Measurements from ENCODE around the gene NR1H4. TPM values are rescaled to one million over a fixed set of nuclear protein-coding genes. Genes with fewer than 3 reads are reported as not detected.
A peak's percentile ranks its signal among the peaks of the same experiment; 100 is the strongest.
"Not testable (repeated sequence)": the region's sequence is repeated elsewhere in the genome, so short reads cannot be mapped to it uniquely, and the experiment has no call there.

NR1H4 gene
- total RNA-seq, result not detected

GRCh38 chr12:100473716-100474150, at the start of gene NR1H4:
Gene NR1H4 (plus strand): TSS chr12:100473866. CDS start chr12:100493324, 19,458 bp downstream.
- DNase-seq (ENCODE audit: low read depth in 2 of 3, low spot score in 2 of 3), result no peak

GRCh38 chr12:100426145-100426544, 47.5 kb upstream of the NR1H4 start:
- DNase-seq (ENCODE audit: low read depth in 2 of 3, low spot score in 2 of 3), result no peak

- no peak for DNase-seq (ENCODE audit: low read depth in 2 of 3, low spot score in 2 of 3)
Observed at GRCh38 chr12:100427078-100427477, 46.6 kb upstream of the NR1H4 start.

GRCh38 chr12:100430251-100430650, 43.4 kb upstream of the NR1H4 start:
- DNase-seq (ENCODE audit: low read depth in 2 of 3, low spot score in 2 of 3), result not testable (repeated sequence)

- no peak for DNase-seq (ENCODE audit: low read depth in 2 of 3, low spot score in 2 of 3)
Observed at GRCh38 chr12:100433701-100434100, 40.0 kb upstream of the NR1H4 start.

GRCh38 chr12:100434177-100434576, 39.5 kb upstream of the NR1H4 start:
- DNase-seq (ENCODE audit: low read depth in 2 of 3, low spot score in 2 of 3), result no peak

GRCh38 chr12:100435957-100436356, 37.7 kb upstream of the NR1H4 start:
- no peak for DNase-seq (ENCODE audit: low read depth in 2 of 3, low spot score in 2 of 3)

GRCh38 chr12:100437038-100437841, 36.4 kb upstream of the NR1H4 start:
- DNase-seq (ENCODE audit: low read depth in 2 of 3, low spot score in 2 of 3), result peak in 1 of 3 donors; percentile 8

- no peak for DNase-seq (ENCODE audit: low read depth in 2 of 3, low spot score in 2 of 3)
Observed at GRCh38 chr12:100439797-100440196, 33.9 kb upstream of the NR1H4 start.

GRCh38 chr12:100442403-100442802, 31.3 kb upstream of the NR1H4 start:
- DNase-seq (ENCODE audit: low read depth in 2 of 3, low spot score in 2 of 3), result no peak

GRCh38 chr12:100443434-100443833, 30.2 kb upstream of the NR1H4 start:
- DNase-seq (ENCODE audit: low read depth in 2 of 3, low spot score in 2 of 3), result no peak

- DNase-seq (ENCODE audit: low read depth in 2 of 3, low spot score in 2 of 3), result no peak
Observed at GRCh38 chr12:100445081-100445481, 28.6 kb upstream of the NR1H4 start.

GRCh38 chr12:100447381-100447780, 26.3 kb upstream of the NR1H4 start:
- peak in 2 of 3 donors; percentile 35 to 60 for DNase-seq (ENCODE audit: low read depth in 2 of 3, low spot score in 2 of 3)

GRCh38 chr12:100448656-100449055, 25.0 kb upstream of the NR1H4 start:
- no peak for DNase-seq (ENCODE audit: low read depth in 2 of 3, low spot score in 2 of 3)

GRCh38 chr12:100450735-100451134, 22.9 kb upstream of the NR1H4 start:
- DNase-seq (ENCODE audit: low read depth in 2 of 3, low spot score in 2 of 3), result no peak

GRCh38 chr12:100453951-100454350, 19.7 kb upstream of the NR1H4 start:
- no peak for DNase-seq (ENCODE audit: low read depth in 2 of 3, low spot score in 2 of 3)

GRCh38 chr12:100455896-100456295, 17.8 kb upstream of the NR1H4 start:
- DNase-seq (ENCODE audit: low read depth in 2 of 3, low spot score in 2 of 3), result no peak

GRCh38 chr12:100458191-100458590, 15.5 kb upstream of the NR1H4 start:
- DNase-seq (ENCODE audit: low read depth in 2 of 3, low spot score in 2 of 3), result no peak

- no peak for DNase-seq (ENCODE audit: low read depth in 2 of 3, low spot score in 2 of 3)
Observed at GRCh38 chr12:100460702-100461101, 13.0 kb upstream of the NR1H4 start.

GRCh38 chr12:100461330-100461973, 12.2 kb upstream of the NR1H4 start:
- DNase-seq (ENCODE audit: low read depth in 2 of 3, low spot score in 2 of 3), result no peak

- no peak for DNase-seq (ENCODE audit: low read depth in 2 of 3, low spot score in 2 of 3)
Observed at GRCh38 chr12:100463661-100464060, 10.0 kb upstream of the NR1H4 start.

- DNase-seq (ENCODE audit: low read depth in 2 of 3, low spot score in 2 of 3), result no peak
Observed at GRCh38 chr12:100464529-100464928, 9.1 kb upstream of the NR1H4 start.

Measured in hematopoietic multipotent progenitor cell (in vitro differentiated cells).